GM21526 (cell line): ENCODE results near the gene CUX1.
"Not testable (repeated sequence)": the region's sequence is repeated elsewhere in the genome, so short reads cannot be mapped to it uniquely, and the experiment has no call there.

Experiments
- ATAC-seq: cut with Tn5 transposase; IDR thresholded peaks from one replicate; pipeline ENCODE4 v1.9.1; 2021; ENCODE audit warnings: moderate library complexity; ENCODE audit not compliant: unreplicated experiment, low FRiP score

CUX1 gene

DNA sequence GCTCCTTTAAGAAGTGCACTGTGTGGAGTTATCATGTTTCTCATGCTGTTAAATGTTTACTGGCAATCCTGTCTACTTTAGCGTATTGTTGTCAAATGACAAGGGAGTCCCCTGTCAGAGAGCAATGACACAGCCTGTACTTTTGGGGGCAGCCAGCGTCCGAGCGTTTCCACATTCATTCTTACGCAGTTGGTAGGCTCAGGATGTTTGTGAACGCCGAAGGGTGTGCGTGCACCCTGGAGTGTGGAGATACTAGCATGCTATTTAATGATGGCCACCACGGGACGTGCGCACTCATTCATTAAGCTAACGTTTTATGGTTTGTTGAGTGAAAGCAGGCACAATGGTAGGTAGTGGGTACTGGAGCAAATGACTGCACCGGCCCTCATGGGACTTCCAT, 48.0 kb downstream of the CUX1 start:
- no peak for ATAC-seq

DNA sequence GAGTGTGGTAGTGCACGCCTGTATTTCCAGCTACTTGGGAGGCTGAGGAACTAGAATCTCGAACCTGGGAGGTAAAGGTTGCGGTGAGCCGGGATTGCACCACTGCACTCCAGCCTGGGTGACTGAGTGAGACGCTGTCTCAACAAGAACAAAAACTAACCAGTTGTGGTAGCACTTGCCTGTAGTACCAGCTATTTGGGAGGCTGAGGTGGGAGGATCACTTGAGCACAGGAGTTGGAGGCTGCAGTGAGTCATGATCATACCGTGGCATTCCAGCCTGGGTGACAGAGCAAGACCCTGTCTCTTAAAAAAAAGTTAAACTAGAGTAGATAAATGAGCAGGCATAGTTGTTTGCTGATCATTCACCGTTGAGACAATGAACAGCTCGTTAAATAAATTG, 48.9 kb downstream of the CUX1 start:
- no peak for ATAC-seq

DNA sequence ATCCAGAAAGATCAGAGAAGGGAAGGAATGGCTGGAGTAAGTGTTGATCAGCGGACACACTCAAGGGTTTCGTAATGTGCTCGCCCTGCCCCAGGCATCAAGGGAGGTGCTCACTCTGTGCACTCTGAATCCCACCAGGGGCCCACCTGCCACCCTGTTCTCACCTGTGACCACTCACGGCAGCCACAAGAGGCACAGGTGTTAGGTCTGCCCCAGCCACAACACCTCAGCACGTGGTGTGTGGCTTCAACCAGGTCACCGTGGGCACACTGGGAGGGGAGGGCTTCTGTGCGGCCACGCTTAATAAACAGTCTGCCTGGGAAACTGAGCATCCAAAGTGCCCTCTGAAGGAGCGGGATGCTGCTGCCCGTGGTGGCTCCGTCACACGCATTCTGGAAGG, 49.8 kb downstream of the CUX1 start:
- no peak for ATAC-seq

DNA sequence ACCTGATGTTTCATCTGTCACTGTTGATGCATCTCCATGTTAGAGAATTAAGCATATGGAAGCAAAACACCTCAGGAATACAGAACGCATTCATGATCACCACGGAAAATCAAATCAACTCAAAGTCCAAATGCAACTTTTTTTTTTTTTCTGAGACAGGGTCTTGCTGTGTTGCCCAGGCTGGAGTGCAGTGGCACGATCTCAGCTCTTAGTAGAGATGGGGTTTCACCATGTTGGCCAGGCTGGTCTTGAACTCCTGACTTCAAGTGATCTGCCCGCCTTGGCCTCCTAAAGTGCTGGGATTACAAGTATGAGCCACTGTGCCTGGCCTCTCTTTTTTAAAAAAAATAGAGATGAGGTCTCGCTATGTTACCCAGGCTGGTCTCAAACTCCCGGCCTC, 50.3 kb downstream of the CUX1 start:
- ATAC-seq, result not testable (repeated sequence)

DNA sequence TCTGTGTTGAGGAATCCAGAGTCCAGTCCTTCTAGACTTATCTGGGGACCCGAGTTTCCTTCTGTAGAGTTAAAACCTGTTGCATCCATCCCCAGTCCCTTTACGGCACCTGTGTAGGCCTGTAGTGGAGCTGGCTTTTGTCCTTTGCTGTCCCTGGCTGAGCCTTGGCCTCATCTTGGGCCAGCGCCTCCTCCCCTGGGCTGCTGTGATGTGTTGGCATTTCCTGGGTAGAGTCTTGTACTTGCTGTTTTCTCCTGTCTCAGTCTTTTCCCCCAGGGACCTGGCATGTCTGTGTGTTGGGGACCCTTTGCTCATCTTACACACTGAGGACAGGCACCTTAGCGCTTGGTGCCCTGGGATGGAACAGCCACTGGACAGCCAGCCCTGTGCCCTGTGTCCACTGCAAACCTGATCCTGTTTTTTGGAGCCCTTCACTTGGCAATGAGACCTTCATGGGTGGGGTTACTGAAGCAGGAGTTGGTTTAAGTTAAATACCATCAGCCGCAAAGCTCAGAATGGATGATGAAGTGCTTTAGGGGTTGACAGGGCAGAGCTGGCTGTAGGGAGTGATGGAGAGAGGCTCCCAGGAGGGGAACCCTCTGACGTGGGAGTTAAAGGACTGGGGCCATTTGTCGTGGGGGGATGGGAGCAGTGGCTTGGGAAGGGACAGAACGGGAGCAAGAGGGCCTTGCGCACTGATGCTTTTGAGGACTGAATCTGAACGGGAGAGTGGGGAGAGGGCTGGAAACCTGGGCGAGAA, 50.9 kb downstream of the CUX1 start:
- no peak for ATAC-seq

DNA sequence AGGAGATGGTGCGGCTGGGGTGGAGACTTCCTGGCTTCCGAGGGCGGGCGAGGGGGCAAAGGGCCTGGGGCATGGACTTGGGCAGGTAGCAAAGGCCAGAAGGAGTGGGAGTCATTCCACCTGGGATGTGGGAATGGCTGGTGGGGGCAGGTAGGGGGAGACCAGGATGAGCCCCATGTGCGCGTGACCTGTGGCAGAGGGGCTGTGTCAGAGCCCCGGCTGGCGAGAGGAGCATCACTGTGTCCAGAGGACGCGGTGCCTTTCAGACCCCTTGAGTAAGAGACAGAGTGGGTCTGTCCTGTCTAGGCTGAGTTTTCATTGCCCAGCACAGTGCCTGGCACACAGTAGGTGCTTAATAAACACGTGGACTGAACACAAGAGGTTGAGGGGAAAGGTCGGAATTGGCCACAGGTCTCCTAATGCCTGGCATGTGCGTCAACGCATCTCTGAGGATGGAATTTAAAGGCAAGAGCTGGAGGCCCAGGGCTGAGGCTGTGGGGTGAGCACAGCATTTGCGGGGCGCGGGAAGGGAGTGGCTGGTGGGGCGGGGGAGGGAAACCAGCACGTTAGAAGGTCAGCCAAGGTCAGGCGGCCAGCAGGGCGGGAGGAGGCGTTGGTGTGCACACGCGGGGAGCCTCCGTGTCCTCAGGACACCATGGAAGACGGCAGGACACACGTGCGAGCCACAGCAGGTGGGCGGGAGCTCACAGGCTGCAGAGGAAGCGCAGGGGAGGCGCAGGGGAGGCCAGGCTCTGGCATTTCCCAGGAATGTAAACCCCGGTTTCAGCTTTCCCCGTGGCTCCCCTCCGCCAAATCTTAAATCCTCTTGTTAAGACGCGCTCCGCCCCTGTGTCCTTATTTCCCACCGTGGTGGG, 51.8 kb downstream of the CUX1 start:
- ATAC-seq, result no peak

DNA sequence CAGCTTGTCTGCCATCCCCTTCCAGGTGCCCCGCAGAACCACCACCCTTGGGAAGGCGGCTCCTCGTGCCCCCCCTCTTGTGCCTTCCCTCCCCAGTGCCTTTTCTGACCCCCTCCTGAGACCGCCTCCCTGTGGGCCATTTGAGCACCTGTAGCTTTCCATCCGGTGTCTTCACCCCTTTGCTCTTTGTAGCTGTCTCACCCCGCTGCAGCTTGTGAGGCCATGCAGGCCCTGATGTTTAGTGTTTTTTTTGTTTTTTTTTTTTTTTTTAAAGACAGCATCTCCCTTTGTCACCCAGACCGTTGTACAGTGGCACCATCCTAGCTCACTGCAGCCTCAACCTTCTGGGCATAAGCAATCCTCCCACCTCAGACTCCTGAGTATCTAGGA, 52.5 kb downstream of the CUX1 start:
- no peak for ATAC-seq

DNA sequence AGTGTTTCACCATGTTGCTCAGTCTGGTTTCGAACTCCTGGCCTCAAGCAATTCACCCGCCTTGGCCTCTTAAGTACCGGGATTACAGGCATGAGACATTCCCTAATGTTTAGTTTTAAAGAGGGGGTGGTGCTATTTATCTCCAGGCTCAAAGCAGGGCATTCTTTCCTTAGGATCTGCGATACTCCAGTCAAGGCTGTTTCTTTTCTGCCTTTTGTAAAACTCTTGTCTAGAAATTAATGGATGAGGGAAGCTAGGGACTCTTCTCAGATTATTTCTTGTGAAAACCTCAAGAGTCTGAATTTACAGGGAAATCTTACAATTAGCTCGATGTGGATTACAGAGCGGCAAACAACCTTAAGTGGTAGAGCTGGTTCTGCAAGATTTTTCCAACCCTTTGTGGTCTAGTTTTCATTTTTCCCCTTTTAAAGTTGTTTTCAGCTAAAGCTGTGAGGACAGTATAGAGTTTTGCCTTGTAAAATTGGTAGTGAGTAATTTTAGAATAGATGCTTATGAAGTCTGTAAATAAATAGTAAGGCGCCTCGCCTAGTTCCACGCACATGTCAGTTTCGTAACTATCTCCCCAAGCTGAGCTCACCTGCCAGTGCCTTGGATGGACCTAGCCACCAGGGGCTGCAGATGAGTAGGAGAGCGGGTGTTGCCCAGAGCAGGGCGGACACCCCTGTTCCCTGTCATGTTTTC, 53.1 kb downstream of the CUX1 start:
- no peak for ATAC-seq

DNA sequence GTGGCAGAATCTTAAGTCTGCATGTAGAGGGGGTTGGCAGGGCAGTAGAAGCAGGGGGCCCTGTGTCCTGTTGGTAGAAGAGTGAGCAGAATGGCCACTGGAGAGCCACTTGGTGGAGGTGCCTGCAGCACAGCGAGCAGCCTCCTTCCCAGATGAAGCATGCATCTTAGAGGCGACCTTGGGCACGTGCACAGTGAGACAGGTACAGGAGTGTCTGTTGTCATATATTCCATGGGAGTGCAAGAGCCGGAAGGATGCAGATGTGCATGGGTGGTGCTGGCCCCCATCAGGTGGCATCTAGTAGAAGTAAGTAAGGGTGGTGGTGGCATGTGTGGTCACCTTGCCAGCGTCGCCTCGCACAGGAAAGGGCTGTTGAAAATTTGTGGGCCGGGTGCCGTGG, 53.9 kb downstream of the CUX1 start:
- ATAC-seq, result no peak

DNA sequence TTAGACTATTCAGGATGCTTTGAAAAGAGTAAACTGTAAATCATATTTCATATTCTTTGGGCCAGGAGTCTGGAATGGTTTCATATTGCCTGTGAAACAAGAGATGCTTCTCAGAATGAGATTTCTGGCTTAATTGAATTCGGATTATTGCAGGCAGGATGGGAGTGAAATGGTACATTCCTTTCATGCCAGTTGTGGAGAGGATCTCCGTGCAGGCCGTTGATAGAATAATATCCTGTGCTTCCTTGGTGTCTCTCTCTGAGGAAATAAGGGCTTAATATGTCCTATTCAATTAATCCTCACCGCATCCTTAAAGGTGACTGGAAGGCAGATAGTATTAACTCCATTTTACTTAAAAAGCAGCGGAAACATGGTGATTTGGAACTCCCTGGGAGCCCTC, 56.6 kb downstream of the CUX1 start:
- ATAC-seq, result no peak

DNA sequence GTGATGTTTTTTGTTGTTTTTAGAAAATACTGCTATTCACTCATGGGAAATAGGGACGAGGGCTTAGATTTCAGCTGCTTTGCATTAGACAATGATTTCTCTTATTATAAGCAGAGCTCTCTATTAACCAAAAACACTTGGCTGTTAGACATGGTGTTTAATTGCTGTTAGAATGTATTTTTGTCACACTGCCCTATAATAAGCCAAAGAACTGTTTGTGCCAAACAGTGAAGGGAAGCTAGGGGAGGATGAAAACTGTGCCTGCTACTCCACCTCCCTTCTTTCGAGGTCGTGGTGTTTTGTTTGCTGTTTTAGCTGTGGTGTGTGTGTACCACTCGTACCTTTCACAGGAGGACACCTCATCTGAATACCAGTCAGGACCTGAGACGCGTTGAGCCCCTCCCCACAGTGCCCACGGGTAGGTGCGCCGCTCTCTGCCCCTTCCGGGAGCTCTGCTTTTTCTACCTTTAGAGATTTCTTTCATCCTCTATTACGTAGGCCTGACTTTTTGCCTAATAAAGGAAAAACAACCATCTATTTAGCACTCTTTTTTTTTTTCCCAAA, 57.9 kb downstream of the CUX1 start:
- ATAC-seq, result no peak

DNA sequence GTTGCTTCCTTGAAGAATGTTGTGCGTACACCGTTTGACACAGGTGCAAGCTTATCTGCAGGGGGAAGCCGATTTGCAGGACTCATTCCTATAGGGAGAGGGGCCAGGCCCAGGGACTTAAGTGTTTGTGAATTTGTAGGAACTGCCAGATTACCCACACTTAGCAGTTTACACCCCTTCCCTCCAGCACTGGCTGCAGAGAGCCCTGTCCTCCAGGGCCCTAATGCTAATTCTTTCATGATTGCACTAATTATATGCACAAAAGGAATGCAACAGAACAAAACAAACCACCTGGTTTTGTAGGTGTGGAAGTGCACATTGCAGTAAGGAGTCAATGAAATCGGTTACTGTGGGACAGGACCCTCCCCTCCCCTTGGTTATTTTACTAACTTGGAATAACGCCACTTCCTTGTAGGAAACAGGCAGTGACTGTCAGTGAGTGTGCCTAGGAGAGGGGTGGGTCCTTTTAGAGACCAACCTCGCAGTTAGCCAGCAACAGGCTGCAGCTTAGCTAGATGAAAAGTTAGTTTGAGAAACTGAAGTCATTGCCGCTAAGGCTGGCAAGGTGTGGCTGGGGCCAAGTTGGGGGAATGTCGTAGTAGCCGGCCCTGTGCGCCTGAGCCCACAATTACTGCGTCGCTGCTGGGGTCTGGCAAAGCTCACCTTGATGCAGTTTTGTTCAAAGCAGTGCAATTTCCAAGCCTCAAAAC, 60.6 kb downstream of the CUX1 start:
- ATAC-seq, result no peak

DNA sequence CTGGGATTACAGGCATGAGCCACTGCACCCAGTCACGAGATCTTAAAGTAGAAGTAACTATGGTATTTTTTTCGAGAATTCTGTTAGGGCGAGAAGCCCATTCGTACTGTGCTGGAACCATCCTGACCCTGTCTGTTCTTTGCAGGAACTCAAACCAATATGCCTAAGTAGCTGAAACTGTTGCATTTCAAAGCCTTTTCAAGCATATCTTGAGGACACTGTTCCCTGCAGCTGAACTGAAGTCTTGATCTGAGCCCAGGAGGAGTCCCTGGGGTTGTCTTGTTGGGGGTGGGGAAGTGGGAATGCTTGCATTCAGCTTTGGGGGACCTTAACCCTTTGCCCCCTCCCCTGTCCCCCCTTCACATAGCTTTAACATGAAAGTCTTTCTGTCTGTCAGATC, 61.5 kb downstream of the CUX1 start:
- ATAC-seq, result no peak

DNA sequence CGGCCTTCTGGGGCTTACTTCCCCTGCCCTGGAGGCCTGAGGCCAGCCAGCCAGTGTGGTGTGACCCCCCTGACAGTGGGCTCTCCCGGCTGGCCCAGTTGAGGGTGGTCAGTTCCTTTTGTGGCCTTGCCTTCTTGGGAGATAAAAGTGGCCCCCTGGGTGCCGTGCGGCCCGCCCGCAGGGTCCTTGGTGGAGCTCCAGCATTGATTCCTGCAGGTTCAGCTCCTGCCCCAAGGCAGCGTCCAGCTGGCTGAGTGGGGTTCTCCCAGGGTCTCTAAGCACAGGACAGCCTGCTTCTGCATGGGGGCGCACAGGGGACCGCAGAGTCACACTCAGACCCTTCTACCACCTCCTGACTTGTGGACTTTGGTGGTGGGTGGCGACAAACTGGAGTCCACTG, 62.1 kb downstream of the CUX1 start:
- no peak for ATAC-seq

DNA sequence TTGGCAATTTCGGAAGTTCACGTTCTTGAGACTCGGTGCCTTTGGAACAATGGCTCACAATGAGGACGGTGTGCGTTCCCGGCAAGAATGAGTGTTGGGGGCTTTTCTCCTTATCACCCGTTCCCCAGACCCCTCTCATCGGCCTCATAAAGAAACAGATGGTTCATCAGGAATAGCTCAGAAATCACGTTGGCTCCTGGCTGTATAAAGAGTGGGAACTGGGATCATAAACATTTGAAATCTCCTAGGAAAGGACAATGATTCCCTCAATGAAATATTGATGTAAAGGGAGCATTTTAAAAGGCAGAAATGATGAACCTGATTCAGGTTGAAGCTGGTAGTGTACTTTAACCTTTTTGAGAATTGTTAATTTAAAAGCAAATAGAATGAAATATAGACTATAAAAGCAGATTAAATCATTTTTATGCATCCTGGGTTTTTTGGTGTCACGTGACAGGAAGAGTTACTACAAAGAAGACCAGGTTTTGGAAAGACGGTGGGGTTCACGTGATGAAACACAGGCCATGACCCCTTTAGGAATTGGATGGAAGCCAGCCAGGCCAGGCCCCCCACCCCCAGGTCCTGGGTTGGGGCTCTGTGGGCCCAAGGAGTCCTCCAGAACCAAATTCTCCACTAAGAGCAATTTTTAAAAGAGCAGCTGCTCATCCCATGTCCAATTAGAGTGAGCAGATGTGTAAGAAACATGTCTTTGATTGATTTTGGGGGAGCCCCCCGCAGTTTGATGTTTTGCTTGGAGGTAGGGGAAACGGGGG, 63.0 kb downstream of the CUX1 start:
- no peak for ATAC-seq

DNA sequence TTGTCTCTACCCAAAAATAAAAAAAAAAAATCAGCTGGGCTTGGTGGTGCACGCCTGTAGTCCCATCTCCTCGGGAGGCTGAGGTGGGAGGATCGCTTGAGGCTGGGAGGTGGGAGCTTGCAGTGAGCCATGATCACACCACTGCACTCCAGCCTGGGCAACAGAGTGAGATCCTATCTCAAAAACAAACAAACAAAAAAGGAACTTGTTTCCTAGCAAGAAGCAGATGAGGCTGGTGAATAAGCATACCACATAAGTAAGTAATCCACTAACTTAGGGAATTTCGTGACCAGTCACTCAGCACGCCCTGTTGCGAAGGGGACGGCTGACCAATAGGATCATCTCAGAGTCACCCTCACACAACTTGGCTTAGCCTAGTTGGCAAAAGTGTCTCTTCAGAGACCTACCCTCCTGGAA, 64.6 kb downstream of the CUX1 start:
- ATAC-seq, result no peak

DNA sequence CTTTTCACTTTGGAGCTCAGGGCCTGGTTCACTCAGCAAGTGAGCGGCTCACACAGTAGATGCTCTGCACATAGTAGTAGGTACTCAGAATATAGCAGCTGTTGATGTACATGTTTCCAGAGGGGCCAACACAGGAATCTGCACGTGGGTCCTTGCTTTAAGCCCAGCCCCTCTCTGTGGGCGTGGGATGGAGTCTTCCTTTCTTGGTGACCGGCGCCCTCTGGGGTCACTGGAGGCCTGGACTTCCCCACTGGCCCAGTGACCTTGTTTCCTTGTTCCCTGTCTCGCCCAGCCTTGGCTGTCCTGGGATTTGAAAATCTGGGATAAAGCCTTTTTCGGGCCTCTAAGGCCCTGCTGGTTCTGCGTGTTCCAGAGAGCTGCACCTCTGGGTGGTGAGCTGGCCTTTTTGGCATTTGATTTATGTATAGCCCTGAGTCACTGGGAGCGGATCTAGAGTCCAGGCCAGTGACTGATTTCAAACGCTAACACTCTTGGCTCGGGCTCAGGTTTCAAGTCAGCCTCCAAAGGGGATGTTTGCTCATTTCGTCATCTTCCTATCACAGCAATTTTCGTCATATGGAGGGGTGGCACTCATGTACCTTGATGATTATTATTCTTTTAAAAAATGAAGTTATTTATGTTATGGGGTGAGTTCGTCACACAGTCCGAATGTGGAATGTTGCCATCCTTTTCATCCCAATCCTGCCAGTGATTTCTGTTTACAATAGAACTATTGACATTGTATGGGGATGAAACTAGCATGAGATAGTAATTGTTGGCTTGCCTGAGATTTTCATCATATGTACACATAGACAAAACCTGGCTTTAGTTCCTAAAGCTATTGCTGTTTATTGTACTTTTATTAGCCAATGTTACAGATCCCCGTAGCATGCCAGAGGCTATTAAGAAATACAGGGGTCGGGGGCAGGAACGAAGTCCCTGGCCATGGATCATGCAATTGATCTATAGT, 65.5 kb downstream of the CUX1 start:
- no peak for ATAC-seq
